MCF 10A (cell line): Measurements from ENCODE around the gene CACUL1. TPM values are rescaled to one million over a fixed set of nuclear protein-coding genes. Genes with fewer than 3 reads are reported as not detected.

ENCODE experiments used
- BruUV-seq: library from RNA; stranded (reverse); fragments of 400-500 nt; replicated peaks from 2 replicates; lab custom pipeline; 2021; lab: Mats Ljungman, UMichigan
- CTCF ChIA-PET: fragments of 300-600 bp; sonication (Branson Sonifier 250); formaldehyde crosslinking; extraction: SDS; loops from one replicate; lab custom pipeline; 2021; ENCODE audit warnings: antibody characterized with exemption, inconsistent platforms; lab: Yijun Ruan, JAX
- POLR2A ChIA-PET: fragments of 300-600, 350-650 bp; sonication (Branson Sonifier 250); formaldehyde crosslinking; extraction: SDS; loops from one replicate; lab custom pipeline; 2020; ENCODE audit warnings: antibody characterized with exemption, inconsistent platforms; lab: Yijun Ruan, JAX
- DNase-seq: peaks from one replicate; pipeline ENCODE4 v3.0.0-alpha.2; 2018; ENCODE audit not compliant: unreplicated experiment
- H3K27ac Mint-ChIP-seq: one replicate; pipeline ENCODE4 v1.8.0; 2022; ENCODE audit warnings: mild to moderate bottlenecking, low read depth, mixed read lengths; ENCODE audit not compliant: unreplicated experiment
- H3K27me3 Mint-ChIP-seq: one replicate; pipeline ENCODE4 v1.8.0; 2022; ENCODE audit warnings: mixed read lengths; ENCODE audit not compliant: insufficient read depth, unreplicated experiment
- H3K36me3 Mint-ChIP-seq: one replicate; pipeline ENCODE4 v1.8.0; 2022; ENCODE audit warnings: mild to moderate bottlenecking, moderate library complexity, mixed read lengths; ENCODE audit not compliant: insufficient read depth, unreplicated experiment
- H3K4me1 Mint-ChIP-seq: one replicate; pipeline ENCODE4 v1.8.0; 2022; ENCODE audit warnings: mixed read lengths; ENCODE audit not compliant: insufficient read depth, unreplicated experiment
- H3K4me3 Mint-ChIP-seq: one replicate; pipeline ENCODE4 v1.8.0; 2022; ENCODE audit warnings: mild to moderate bottlenecking, moderate library complexity, mixed read lengths; ENCODE audit not compliant: unreplicated experiment
- H3K9me3 Mint-ChIP-seq: one replicate; pipeline ENCODE4 v1.8.0; 2022; ENCODE audit warnings: mixed read lengths; ENCODE audit not compliant: unreplicated experiment
- CTCF ChIP-seq: fragments of 200-600 bp; IDR thresholded peaks from one replicate; pipeline ENCODE4 v1.8.0; 2022; ENCODE audit warnings: antibody characterized with exemption, mild to moderate bottlenecking; ENCODE audit not compliant: unreplicated experiment
- intact Hi-C: fragments of 100-400 bp; cut with micrococcal nuclease; formaldehyde crosslinking; loops from 2 replicates; pipeline ENCODE4 v1.14.1; 2022
- total RNA-seq: library from RNA; stranded (reverse); gene quantifications from 2 replicates; pipeline ENCODE4 v1.2.3, GENCODE V29; 2022

The CACUL1 gene
- total RNA-seq, 1 experiment from 2014 or later: 45.9 TPM

- H3K27ac Mint-ChIP-seq: no peak overlapping the region
Measured at GRCh38 chr10:118758449-118758848, 3.7 kb upstream of the CACUL1 start.

GRCh38 chr10:118754229-118754555 lies 578 bp downstream of the CACUL1 start:
- H3K36me3 Mint-ChIP-seq: peaks cover 14% of the 10 kb centered on the region
- intact Hi-C loops: loop anchor here (1.0 to 5.0 kb wide), 3 partner anchors 10 to 273 kb away; partner anchors contain the start of gene NANOS1
- peak overlapping the region; percentile 95 for H3K27ac Mint-ChIP-seq
- H3K4me1 Mint-ChIP-seq: peaks cover 19% of the 10 kb centered on the region
- ChIA-PET CTCF (interaction anchor here (0.5 to 2.6 kb wide), 9 partner anchors 14 to 436 kb away, joined by 3 to 11 read pairs (median 4); no protein-coding TSS in a partner anchor), POLR2A (interaction anchor here (0.7 to 4.4 kb wide), 26 partner anchors 8 to 900 kb away, joined by 3 to 74 read pairs (median 6); partner anchors contain the start of genes EIF3A and NANOS1)
- DNase-seq: peak; percentile 62
- peak overlapping the region; percentile 93 for H3K4me3 Mint-ChIP-seq
- no peak for TF ChIP-seq CTCF
- H3K9me3 Mint-ChIP-seq: no peaks in the 10 kb centered on the region
- no TSS peak for BruUV-seq
- H3K27me3 Mint-ChIP-seq: no peaks in the 10 kb centered on the region

More at GRCh38 chr10:118758449-118758848, 3.7 kb upstream of the CACUL1 start:
- no TSS peak for BruUV-seq
- H3K9me3 Mint-ChIP-seq: no peaks in the 10 kb centered on the region
- TF ChIP-seq CTCF: no peak
- H3K4me1 Mint-ChIP-seq: no peaks in the 10 kb centered on the region
- POLR2A ChIA-PET: interaction anchor here (0.6 kb wide), 1 partner anchor 34 kb away, joined by 4 read pairs; no protein-coding TSS in a partner anchor
- intact Hi-C loops: no loop called here
- CTCF ChIA-PET: no interaction called here
- H3K27me3 Mint-ChIP-seq: no peaks in the 10 kb centered on the region
- H3K4me3 Mint-ChIP-seq: no peak overlapping the region
- no peak for DNase-seq
- H3K36me3 Mint-ChIP-seq: peaks cover 7% of the 10 kb centered on the region

- Mint-ChIP-seq H3K4me1 (peaks cover 21% of the 10 kb centered on the region), H3K27ac (peak overlapping the region; percentile 95), H3K4me3 (peak overlapping the region; percentile 93), H3K9me3 (no peaks in the 10 kb centered on the region), H3K27me3 (no peaks in the 10 kb centered on the region), H3K36me3 (peaks cover 14% of the 10 kb centered on the region)
- no peak for TF ChIP-seq CTCF
- DNase-seq: no peak
- CTCF ChIA-PET: interaction anchor here (0.5 to 2.6 kb wide), 13 partner anchors 14 to 436 kb away, joined by 3 to 11 read pairs (median 3); no protein-coding TSS in a partner anchor
- intact Hi-C loops: loop anchor here (1.0 to 5.0 kb wide), 3 partner anchors 9 to 274 kb away; partner anchors contain the start of gene NANOS1
- BruUV-seq: no TSS peak
- POLR2A ChIA-PET: interaction anchor here (0.6 to 4.4 kb wide), 26 partner anchors 7 to 1269 kb away, joined by 3 to 74 read pairs (median 6); partner anchors contain the start of genes EIF3A and NANOS1
Measured at GRCh38 chr10:118753331-118754228, 1.2 kb downstream of the CACUL1 start.

- BruUV-seq: no TSS peak
- H3K9me3 Mint-ChIP-seq: no peaks in the 10 kb centered on the region
- H3K27ac Mint-ChIP-seq: peak overlapping the region; percentile 95
- no peaks in the 10 kb centered on the region for H3K27me3 Mint-ChIP-seq
- TF ChIP-seq CTCF: no peak
- intact Hi-C loops: loop anchor here (5.0 kb wide), 1 partner anchor 275 kb away; the partner anchor contains the start of gene NANOS1
- peaks cover 28% of the 10 kb centered on the region for H3K4me1 Mint-ChIP-seq
- POLR2A ChIA-PET: interaction anchor here (0.6 to 4.4 kb wide), 11 partner anchors 8 to 313 kb away, joined by 3 to 74 read pairs (median 3); no protein-coding TSS in a partner anchor
- peaks cover 17% of the 10 kb centered on the region for H3K36me3 Mint-ChIP-seq
- no peak for DNase-seq
- CTCF ChIA-PET: interaction anchor here (0.6 to 1.7 kb wide), 6 partner anchors 15 to 1253 kb away, joined by 3 to 5 read pairs (median 3); no protein-coding TSS in a partner anchor
- peak overlapping the region; percentile 93 for H3K4me3 Mint-ChIP-seq
Measured at GRCh38 chr10:118752409-118752808, 2.4 kb downstream of the CACUL1 start.
